Activated T-cell treated with anti-CD3 and anti-CD28 coated beads for 24 hours (primary cell): ENCODE data around the gene DISC1.

Experiments used
- DNase-seq: peaks from one replicate; pipeline ENCODE4 v3.0.0-alpha.2; 2020; ENCODE audit warnings: low read depth

Gene DISC1

GRCh38 chr1:231855926-231856325 lies 229.3 kb downstream of the DISC1 start:
- no peak for DNase-seq

- DNase-seq = no peak
Observed at GRCh38 chr1:231856426-231856825, 229.8 kb downstream of the DISC1 start.

- DNase-seq = no peak
Observed at GRCh38 chr1:231856894-231857293, 230.3 kb downstream of the DISC1 start.

GRCh38 chr1:231857609-231858135 lies 231.1 kb downstream of the DISC1 start:
- DNase-seq = no peak

- no peak for DNase-seq
Observed at GRCh38 chr1:231860221-231861088, 233.9 kb downstream of the DISC1 start.

- DNase-seq = no peak
Observed at GRCh38 chr1:231861541-231862481, 235.2 kb downstream of the DISC1 start.

- DNase-seq = no peak
Observed at GRCh38 chr1:231862611-231863010, 236.0 kb downstream of the DISC1 start.

GRCh38 chr1:231865331-231865730 lies 238.7 kb downstream of the DISC1 start:
- no peak for DNase-seq

GRCh38 chr1:231866392-231867331 lies 240.1 kb downstream of the DISC1 start:
- DNase-seq = peak; percentile 41

GRCh38 chr1:231867607-231868006 lies 241.0 kb downstream of the DISC1 start:
- DNase-seq = no peak

GRCh38 chr1:231869364-231869763 lies 242.8 kb downstream of the DISC1 start:
- DNase-seq = no peak

GRCh38 chr1:231871471-231871870 lies 244.9 kb downstream of the DISC1 start:
- DNase-seq = no peak

GRCh38 chr1:231871878-231872277 lies 245.3 kb downstream of the DISC1 start:
- DNase-seq = no peak

- DNase-seq = no peak
Observed at GRCh38 chr1:231872461-231872910, 245.9 kb downstream of the DISC1 start.

- no peak for DNase-seq
Observed at GRCh38 chr1:231878737-231879136, 252.1 kb downstream of the DISC1 start.

GRCh38 chr1:231879296-231879695 lies 252.7 kb downstream of the DISC1 start:
- DNase-seq = no peak

- DNase-seq = no peak
Observed at GRCh38 chr1:231882333-231882732, 255.7 kb downstream of the DISC1 start.

- DNase-seq = no peak
Observed at GRCh38 chr1:231882790-231883189, 256.2 kb downstream of the DISC1 start.

GRCh38 chr1:231883382-231883781 lies 256.8 kb downstream of the DISC1 start:
- DNase-seq = no peak

GRCh38 chr1:231885209-231885854 lies 258.7 kb downstream of the DISC1 start:
- DNase-seq = no peak

- no peak for DNase-seq
Observed at GRCh38 chr1:231887166-231887565, 260.6 kb downstream of the DISC1 start.
